Measurements from ENCODE around the gene AMMECR1L.

AMMECR1L gene

GRCh38 chr2:127862228-127862627 is 23.5 kb downstream of the AMMECR1L start:
- H3K4me1 ChIP-seq (ENCODE audit: insufficient read depth, low read length, poor library complexity, severe bottlenecking) = peaks cover under 1% of the 10 kb centered on the region
- no peaks in the 10 kb centered on the region for H3K9me2 ChIP-seq (replicated peaks; ENCODE audit: low read depth, low read length)
- peaks cover 7% of the 10 kb centered on the region for H3K79me2 ChIP-seq (ENCODE audit: insufficient read depth, low read length)
- no peak overlapping the region for H3K4me3 ChIP-seq (ENCODE audit: low read length, poor library complexity, severe bottlenecking)
- H3F3A ChIP-seq (ENCODE audit: low read depth) = no peaks in the 10 kb centered on the region
- no peak overlapping the region for H3K4me2 ChIP-seq (ENCODE audit: low read depth, low read length, poor library complexity, severe bottlenecking)
- H3K9ac ChIP-seq (ENCODE audit: low read depth, low read length, poor library complexity, severe bottlenecking) = no peak overlapping the region
- H4K20me1 ChIP-seq (ENCODE audit: insufficient read depth, low read length, poor library complexity, severe bottlenecking) = peaks cover 5% of the 10 kb centered on the region
- TF ChIP-seq CTCF (conservative IDR thresholded peaks at IDR 0.05; ENCODE audit: low read length) (no peak), EZH2phosphoT487 (IDR thresholded peaks at IDR 0.05; ENCODE audit: borderline replicate concordance) (no peak)
- H3K36me3 ChIP-seq (ENCODE audit: insufficient read depth, low read length) = peaks cover 53% of the 10 kb centered on the region; the same call in 1 of the 2 replicates
- no peaks in the 10 kb centered on the region for H3K9me3 ChIP-seq (ENCODE audit: insufficient read depth, low read depth, low read length)
- H2AFZ ChIP-seq (ENCODE audit: low read length) = no peak overlapping the region
- H3K27me3 ChIP-seq (ENCODE audit: insufficient read depth, low read length, poor library complexity, severe bottlenecking) = no peaks in the 10 kb centered on the region

- no peak overlapping the region for H3K9ac ChIP-seq (ENCODE audit: low read depth, low read length, poor library complexity, severe bottlenecking)
- peaks cover 25% of the 10 kb centered on the region for H4K20me1 ChIP-seq (ENCODE audit: insufficient read depth, low read length, poor library complexity, severe bottlenecking)
- no peak overlapping the region for H3K4me3 ChIP-seq (ENCODE audit: low read length, poor library complexity, severe bottlenecking)
- H3K4me2 ChIP-seq (ENCODE audit: low read depth, low read length, poor library complexity, severe bottlenecking) = no peak overlapping the region
- H3K36me3 ChIP-seq (ENCODE audit: insufficient read depth, low read length) = peaks cover 32% of the 10 kb centered on the region; the same call in 1 of the 2 replicates
- TF ChIP-seq EZH2phosphoT487 (IDR thresholded peaks at IDR 0.05; ENCODE audit: borderline replicate concordance) (no peak), CTCF (conservative IDR thresholded peaks at IDR 0.05; ENCODE audit: low read length) (no peak)
- peaks cover 27% of the 10 kb centered on the region for H3K79me2 ChIP-seq (ENCODE audit: insufficient read depth, low read length)
- no peaks in the 10 kb centered on the region for H3K9me2 ChIP-seq (replicated peaks; ENCODE audit: low read depth, low read length)
- H3K9me3 ChIP-seq (ENCODE audit: insufficient read depth, low read depth, low read length) = no peaks in the 10 kb centered on the region
- H3F3A ChIP-seq (ENCODE audit: low read depth) = no peaks in the 10 kb centered on the region
- no peak overlapping the region for H2AFZ ChIP-seq (ENCODE audit: low read length)
- peaks cover 16% of the 10 kb centered on the region for H3K4me1 ChIP-seq (ENCODE audit: insufficient read depth, low read length, poor library complexity, severe bottlenecking)
- H3K27me3 ChIP-seq (ENCODE audit: insufficient read depth, low read length, poor library complexity, severe bottlenecking) = no peaks in the 10 kb centered on the region
These were observed 25.6 kb downstream of the AMMECR1L start for GRCh38 chr2:127860130-127860529.

GRCh38 chr2:127859712-127860085 is 26.1 kb downstream of the AMMECR1L start:
- peaks cover 28% of the 10 kb centered on the region for H4K20me1 ChIP-seq (ENCODE audit: insufficient read depth, low read length, poor library complexity, severe bottlenecking)
- no peak overlapping the region for H3K4me3 ChIP-seq (ENCODE audit: low read length, poor library complexity, severe bottlenecking)
- H3K27me3 ChIP-seq (ENCODE audit: insufficient read depth, low read length, poor library complexity, severe bottlenecking) = no peaks in the 10 kb centered on the region
- H3K79me2 ChIP-seq (ENCODE audit: insufficient read depth, low read length) = peaks cover 31% of the 10 kb centered on the region
- H3K36me3 ChIP-seq (ENCODE audit: insufficient read depth, low read length) = peaks cover 28% of the 10 kb centered on the region; the same call in 1 of the 2 replicates
- no peaks in the 10 kb centered on the region for H3F3A ChIP-seq (ENCODE audit: low read depth)
- H3K9ac ChIP-seq (ENCODE audit: low read depth, low read length, poor library complexity, severe bottlenecking) = no peak overlapping the region
- H3K9me3 ChIP-seq (ENCODE audit: insufficient read depth, low read depth, low read length) = no peaks in the 10 kb centered on the region
- peaks cover 18% of the 10 kb centered on the region for H3K4me1 ChIP-seq (ENCODE audit: insufficient read depth, low read length, poor library complexity, severe bottlenecking)
- no peak overlapping the region for H2AFZ ChIP-seq (ENCODE audit: low read length)
- no peak for TF ChIP-seq CTCF (conservative IDR thresholded peaks at IDR 0.05; ENCODE audit: low read length)
- no peak for TF ChIP-seq EZH2phosphoT487 (IDR thresholded peaks at IDR 0.05; ENCODE audit: borderline replicate concordance)
- no peaks in the 10 kb centered on the region for H3K9me2 ChIP-seq (replicated peaks; ENCODE audit: low read depth, low read length)
- no peak overlapping the region for H3K4me2 ChIP-seq (ENCODE audit: low read depth, low read length, poor library complexity, severe bottlenecking)
